Measurements from ENCODE around the gene ZNF770. TPM values are rescaled to one million over a fixed set of nuclear protein-coding genes. Genes with fewer than 3 reads are reported as not detected.

Gene ZNF770, protein sequence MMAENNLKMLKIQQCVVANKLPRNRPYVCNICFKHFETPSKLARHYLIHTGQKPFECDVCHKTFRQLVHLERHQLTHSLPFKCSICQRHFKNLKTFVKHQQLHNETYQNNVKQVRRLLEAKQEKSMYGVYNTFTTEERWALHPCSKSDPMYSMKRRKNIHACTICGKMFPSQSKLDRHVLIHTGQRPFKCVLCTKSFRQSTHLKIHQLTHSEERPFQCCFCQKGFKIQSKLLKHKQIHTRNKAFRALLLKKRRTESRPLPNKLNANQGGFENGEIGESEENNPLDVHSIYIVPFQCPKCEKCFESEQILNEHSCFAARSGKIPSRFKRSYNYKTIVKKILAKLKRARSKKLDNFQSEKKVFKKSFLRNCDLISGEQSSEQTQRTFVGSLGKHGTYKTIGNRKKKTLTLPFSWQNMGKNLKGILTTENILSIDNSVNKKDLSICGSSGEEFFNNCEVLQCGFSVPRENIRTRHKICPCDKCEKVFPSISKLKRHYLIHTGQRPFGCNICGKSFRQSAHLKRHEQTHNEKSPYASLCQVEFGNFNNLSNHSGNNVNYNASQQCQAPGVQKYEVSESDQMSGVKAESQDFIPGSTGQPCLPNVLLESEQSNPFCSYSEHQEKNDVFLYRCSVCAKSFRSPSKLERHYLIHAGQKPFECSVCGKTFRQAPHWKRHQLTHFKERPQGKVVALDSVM
- 70.0 TPM for total RNA-seq

DNA sequence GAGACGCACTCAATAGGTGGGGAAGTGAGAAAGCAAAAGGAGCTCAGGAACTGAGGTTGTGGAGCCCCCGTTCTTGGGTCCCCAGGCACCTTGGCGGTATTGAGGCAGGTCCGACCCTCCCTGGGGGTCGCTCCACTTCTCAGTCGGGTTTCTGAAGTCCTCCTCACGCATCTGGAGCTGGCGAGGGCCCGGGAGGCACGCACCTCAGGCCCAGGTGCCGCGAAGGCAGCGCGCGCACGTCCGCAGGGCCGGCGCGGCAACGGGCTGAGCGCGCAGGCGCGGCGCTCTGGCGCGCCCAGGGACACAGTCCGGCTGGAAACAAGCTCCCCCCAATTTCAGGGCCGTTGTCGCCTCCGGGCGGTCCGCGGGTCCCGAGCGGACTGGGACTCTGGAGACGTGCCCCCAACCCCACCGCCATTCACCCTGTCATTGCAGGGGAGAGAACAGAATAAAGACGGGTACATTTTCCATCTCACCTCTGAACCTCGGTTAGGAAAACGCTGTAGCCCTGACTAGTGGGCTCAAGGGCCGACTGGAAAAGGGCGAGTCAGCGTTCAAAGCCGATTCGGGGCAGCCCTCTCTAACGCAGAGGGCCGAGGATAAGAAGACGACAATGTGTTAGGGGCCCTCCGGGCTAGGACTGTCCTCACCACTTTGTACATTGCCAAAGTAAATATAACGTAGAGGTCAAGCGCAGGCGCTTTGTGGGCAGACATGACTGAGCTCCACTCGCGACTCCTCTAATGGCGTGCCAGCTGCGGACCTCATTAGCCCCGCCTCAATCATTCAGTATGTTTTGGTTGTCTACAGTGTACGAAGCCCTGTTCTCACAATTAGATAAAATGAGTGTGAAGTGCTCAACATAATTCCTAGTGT, at the start of gene ZNF770:
Gene ZNF770, minus strand, starts transcription at position 261 of the 876 bp plus-strand sequence. CDS start 4,853 bp downstream, outside the sequence.

DNA sequence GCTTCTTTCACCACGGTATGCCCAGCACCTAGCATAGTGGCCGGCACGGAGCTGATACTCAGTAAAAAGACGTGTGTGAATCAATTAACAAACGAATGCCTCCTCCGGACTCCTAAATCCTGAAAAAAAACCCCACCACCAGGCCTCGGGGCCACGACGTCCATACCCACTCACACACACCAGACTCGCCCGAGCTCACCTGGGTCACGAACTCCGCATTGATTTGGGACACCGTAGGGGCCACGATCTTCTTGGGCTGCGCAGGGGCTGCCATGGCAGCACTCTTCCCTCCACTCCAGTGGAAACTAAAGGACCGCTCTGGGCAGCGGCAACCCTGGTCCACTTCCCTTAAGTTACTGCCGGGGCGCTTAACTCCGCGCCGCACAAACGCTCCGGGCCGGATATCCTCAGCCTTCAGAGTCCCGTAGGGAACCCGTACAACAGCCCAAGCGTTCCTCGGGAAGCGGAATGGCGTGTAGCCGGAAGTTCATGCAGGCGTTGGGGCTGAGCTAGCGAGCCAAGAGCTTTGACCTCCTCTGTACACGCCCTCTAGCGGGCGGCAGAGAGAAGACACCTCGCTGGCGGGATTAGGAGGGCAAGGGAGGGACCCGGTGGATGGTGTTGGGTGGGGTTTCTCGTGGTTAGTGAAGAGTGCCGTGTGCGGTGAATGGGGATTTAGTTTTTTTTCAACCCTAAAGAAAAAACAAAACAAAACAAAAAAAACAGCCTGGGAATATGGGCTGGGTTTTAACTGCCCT, 18.6 kb downstream of the ZNF770 start, which contains the start of gene AQR:
Gene AQR, minus strand, starts transcription at position 403 of the 758 bp plus-strand sequence. Its CDS starts 129 bp downstream, at position 274.

Other genes with a start within 250 kb of the ZNF770 start
- 14.5 TPM for gene GJD2, start 233.3 kb downstream of the ZNF770 start, total RNA-seq
- gene ACTC1, start 192.7 kb downstream of the ZNF770 start, total RNA-seq: 136 TPM
- gene AQR, start 18.5 kb downstream of the ZNF770 start, total RNA-seq: 56.4 TPM
- gene NANOGP8, start 97.0 kb upstream of the ZNF770 start, total RNA-seq: not detected

Data from camera-type eye (tissue), 1 donor.